H9 (cell line): ENCODE results near the gene TMPRSS15. TPM values are rescaled to one million over a fixed set of nuclear protein-coding genes. Genes with fewer than 3 reads are reported as not detected.

ENCODE experiments used
- DNase-seq: peaks from one replicate; pipeline ENCODE4 v3.0.0-alpha.2; 2017
- H2AFZ ChIP-seq: one replicate; pipeline ENCODE4 v1.6.1; 2013; ENCODE audit warnings: mild to moderate bottlenecking, low read length, control low read depth, moderate library complexity
- H2AK5ac ChIP-seq: 2 replicates; pipeline ENCODE4 v1.6.1; 2013; ENCODE audit warnings: low read length, control low read depth, mixed read lengths; ENCODE audit not compliant: insufficient read length
- H2BK120ac ChIP-seq: one replicate; pipeline ENCODE4 v1.6.1; 2013; ENCODE audit warnings: low read depth, mild to moderate bottlenecking, low read length, control low read depth, inconsistent platforms; ENCODE audit not compliant: poor library complexity, severe bottlenecking
- H2BK12ac ChIP-seq: 2 replicates; pipeline ENCODE4 v1.6.1; 2013; ENCODE audit warnings: low read length, control low read depth, mixed read lengths, low read depth; ENCODE audit not compliant: insufficient read length
- H2BK15ac ChIP-seq: 2 replicates; pipeline ENCODE4 v1.6.1; 2013; ENCODE audit warnings: low read depth, low read length, control low read depth
- H2BK20ac ChIP-seq: one replicate; pipeline ENCODE4 v1.6.1; 2013; ENCODE audit warnings: low read depth, mild to moderate bottlenecking, low read length, control low read depth, inconsistent platforms; ENCODE audit not compliant: poor library complexity, severe bottlenecking
- H2BK5ac ChIP-seq: 2 replicates; pipeline ENCODE4 v1.6.1; 2013; ENCODE audit warnings: low read length, control low read depth, mixed read lengths; ENCODE audit not compliant: insufficient read length
- H3K14ac ChIP-seq: 2 replicates; pipeline ENCODE4 v1.6.1; 2013; ENCODE audit warnings: low read length, control low read depth; ENCODE audit not compliant: insufficient read depth
- H3K18ac ChIP-seq: 2 replicates; pipeline ENCODE4 v1.6.1; 2013; ENCODE audit warnings: low read depth, mild to moderate bottlenecking, mixed read lengths, low read length, control low read depth; ENCODE audit not compliant: insufficient read length
- H3K23ac ChIP-seq: 2 replicates; pipeline ENCODE4 v1.6.1; 2013; ENCODE audit warnings: low read length, control low read depth, mixed read lengths, low read depth; ENCODE audit not compliant: insufficient read length
- H3K23me2 ChIP-seq: 2 replicates; pipeline ENCODE4 v1.6.1; 2013; ENCODE audit warnings: low read depth, mild to moderate bottlenecking, mixed read lengths, low read length, control low read depth; ENCODE audit not compliant: insufficient read length, poor library complexity, severe bottlenecking
- H3K27ac ChIP-seq: 2 replicates; pipeline ENCODE4 v1.5.1; 2013; ENCODE audit warnings: low read length, control low read depth, mixed read lengths, low read depth; ENCODE audit not compliant: insufficient read length
- H3K27me3 ChIP-seq: 2 replicates; pipeline ENCODE4 v1.6.1; 2013; ENCODE audit warnings: low read length, control low read depth, inconsistent platforms; ENCODE audit not compliant: insufficient read depth
- H3K4ac ChIP-seq: 2 replicates; pipeline ENCODE4 v1.6.1; 2013; ENCODE audit warnings: low read depth, mild to moderate bottlenecking, control low read depth, inconsistent platforms, low read length, moderate library complexity
- H3K4me1 ChIP-seq: 2 replicates; pipeline ENCODE4 v1.6.1; 2013; ENCODE audit warnings: low read length, control low read depth, inconsistent platforms; ENCODE audit not compliant: insufficient read depth
- H3K4me2 ChIP-seq: 2 replicates; pipeline ENCODE4 v1.6.1; 2013; ENCODE audit warnings: low read length, control low read depth, mixed read lengths; ENCODE audit not compliant: insufficient read length, insufficient read depth
- H3K56ac ChIP-seq: 2 replicates; pipeline ENCODE4 v1.6.1; 2013; ENCODE audit warnings: low read depth, mild to moderate bottlenecking, mixed read lengths, low read length, control low read depth; ENCODE audit not compliant: insufficient read length
- H3K79me1 ChIP-seq: 2 replicates; pipeline ENCODE4 v1.6.1; 2013; ENCODE audit warnings: low read depth, mild to moderate bottlenecking, moderate library complexity, low read length, control low read depth, inconsistent platforms; ENCODE audit not compliant: insufficient read depth, poor library complexity, severe bottlenecking
- H3K79me2 ChIP-seq: 2 replicates; pipeline ENCODE4 v1.6.1; 2013; ENCODE audit warnings: low read length, control low read depth, inconsistent platforms; ENCODE audit not compliant: insufficient read depth
- H3K9ac ChIP-seq: 2 replicates; pipeline ENCODE4 v1.6.1; 2013; ENCODE audit warnings: low read length, control low read depth, mixed read lengths; ENCODE audit not compliant: insufficient read length; ENCODE audit errors: extremely low read depth
- H3K9me3 ChIP-seq: one replicate; pipeline ENCODE4 v1.6.1; 2013; ENCODE audit warnings: low read depth, low read length, inconsistent platforms; ENCODE audit not compliant: control insufficient read depth
- H3T11ph ChIP-seq: one replicate; pipeline ENCODE4 v1.6.1; 2013; ENCODE audit warnings: mild to moderate bottlenecking, low read length, control low read depth, inconsistent platforms
- H4K20me1 ChIP-seq: one replicate; pipeline ENCODE4 v1.6.1; 2013; ENCODE audit not compliant: control insufficient read depth, insufficient read length, insufficient read depth
- H4K5ac ChIP-seq: 2 replicates; pipeline ENCODE4 v1.6.1; 2013; ENCODE audit warnings: low read depth, mild to moderate bottlenecking, mixed read lengths, low read length, control low read depth; ENCODE audit not compliant: insufficient read length
- H4K8ac ChIP-seq: replicated peaks from 2 replicates; pipeline ENCODE4 v1.6.1; 2013; ENCODE audit warnings: low read length, control low read depth, mixed read lengths, low read depth; ENCODE audit not compliant: insufficient read length
- H4K91ac ChIP-seq: 2 replicates; pipeline ENCODE4 v1.6.1; 2013; ENCODE audit warnings: low read depth, mild to moderate bottlenecking, moderate library complexity, mixed read lengths, low read length, control low read depth; ENCODE audit not compliant: insufficient read length
- H3K27ac Mint-ChIP-seq, 3 experiments: 2 replicates in 2 of 3; 3 replicates in 1 of 3; pipeline ENCODE4 v1.8.0; 2020 to 2021; ENCODE audit warnings: mixed read lengths in 3 of 3, mild to moderate bottlenecking in 1 of 3, moderate library complexity in 1 of 3
- H3K27me3 Mint-ChIP-seq: 2 replicates; pipeline ENCODE4 v1.8.0; 2021; ENCODE audit warnings: low read depth, mild to moderate bottlenecking, moderate library complexity, mixed read lengths
- H3K36me3 Mint-ChIP-seq, 3 experiments: 2 replicates in 2 of 3; 3 replicates in 1 of 3; pipeline ENCODE4 v1.8.0; 2020 to 2021; ENCODE audit warnings: low read depth in 3 of 3, mixed read lengths in 3 of 3; ENCODE audit not compliant: insufficient read depth in 1 of 3
- H3K4me1 Mint-ChIP-seq, 2 experiments: 2 replicates each; pipeline ENCODE4 v1.8.0; 2020; ENCODE audit warnings: mixed read lengths in 2 of 2
- H3K4me3 Mint-ChIP-seq, 2 experiments: 2 replicates in 1 of 2; 3 replicates in 1 of 2; pipeline ENCODE4 v1.8.0; 2020 to 2021; ENCODE audit warnings: mild to moderate bottlenecking in 2 of 2, mixed read lengths in 2 of 2, moderate library complexity in 1 of 2
- H3K9me3 Mint-ChIP-seq, 2 experiments: 2 replicates in 1 of 2; 3 replicates in 1 of 2; pipeline ENCODE4 v1.8.0; 2020; ENCODE audit warnings: mild to moderate bottlenecking in 2 of 2, mixed read lengths in 2 of 2, moderate library complexity in 1 of 2
- WGBS: extraction: QIAGEN DNeasy Blood & Tissue Kit; methylation state at CpG from one replicate; pipeline ENCODE4 v1.1.7; 2013; ENCODE audit warnings: missing lambda C conversion rate, low lambda C conversion rate, mixed read lengths; ENCODE audit not compliant: insufficient read length; ENCODE audit errors: extremely low coverage; 5-methylcytosine and 5-hydroxymethylcytosine counted together
- total RNA-seq: library from RNA; stranded (reverse); gene quantifications from 2 replicates; pipeline ENCODE4 v1.2.1, GENCODE V29; 2021
- TF ChIP-seq, protein P1 (sequence below): fragments of 200-600 bp; sonication (generic); conservative IDR thresholded peaks from 3 replicates; pipeline ENCODE4 v1.8.0; 2021; ENCODE audit warnings: antibody characterized with exemption, mild to moderate bottlenecking

Gene TMPRSS15
- total RNA-seq, 1 experiment from 2014 or later: not detected

DNA sequence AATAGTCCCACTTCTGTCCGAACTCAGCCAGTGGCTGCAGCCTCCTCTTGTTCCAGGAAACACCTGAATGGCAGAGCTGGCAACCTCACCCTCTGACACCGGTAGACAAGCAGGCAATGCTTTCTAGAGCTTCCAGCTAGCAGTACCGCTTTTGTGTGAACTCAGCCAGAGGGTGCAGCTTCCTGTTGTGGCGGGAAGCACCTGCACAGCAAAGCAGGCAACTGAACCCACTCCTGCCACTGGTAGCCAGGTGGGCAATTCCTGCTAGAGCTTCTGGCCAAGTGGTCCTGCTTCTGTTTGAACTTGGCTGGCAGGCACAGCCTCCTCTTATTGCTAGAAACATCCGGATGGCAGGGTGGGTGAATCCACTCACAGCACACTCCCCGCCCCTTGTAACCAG lies 40.1 kb upstream of the TMPRSS15 start:
- H2BK20ac ChIP-seq: no peak overlapping the region
- no peak overlapping the region for H3K4ac ChIP-seq
- no peak overlapping the region for H3K4me3 Mint-ChIP-seq
- no peak overlapping the region for H3K18ac ChIP-seq
- no peak overlapping the region for H4K5ac ChIP-seq
- whole genome bisulfite sequencing: no CpG with 5 or more reads among the region's 6 CpGs
- H3K23me2 ChIP-seq: no peaks in the 10 kb centered on the region
- no peak overlapping the region for H3K56ac ChIP-seq
- no peaks in the 10 kb centered on the region for H4K20me1 ChIP-seq
- no peak for DNase-seq
- H3K14ac ChIP-seq: no peak overlapping the region
- TF ChIP-seq, protein P1, sequence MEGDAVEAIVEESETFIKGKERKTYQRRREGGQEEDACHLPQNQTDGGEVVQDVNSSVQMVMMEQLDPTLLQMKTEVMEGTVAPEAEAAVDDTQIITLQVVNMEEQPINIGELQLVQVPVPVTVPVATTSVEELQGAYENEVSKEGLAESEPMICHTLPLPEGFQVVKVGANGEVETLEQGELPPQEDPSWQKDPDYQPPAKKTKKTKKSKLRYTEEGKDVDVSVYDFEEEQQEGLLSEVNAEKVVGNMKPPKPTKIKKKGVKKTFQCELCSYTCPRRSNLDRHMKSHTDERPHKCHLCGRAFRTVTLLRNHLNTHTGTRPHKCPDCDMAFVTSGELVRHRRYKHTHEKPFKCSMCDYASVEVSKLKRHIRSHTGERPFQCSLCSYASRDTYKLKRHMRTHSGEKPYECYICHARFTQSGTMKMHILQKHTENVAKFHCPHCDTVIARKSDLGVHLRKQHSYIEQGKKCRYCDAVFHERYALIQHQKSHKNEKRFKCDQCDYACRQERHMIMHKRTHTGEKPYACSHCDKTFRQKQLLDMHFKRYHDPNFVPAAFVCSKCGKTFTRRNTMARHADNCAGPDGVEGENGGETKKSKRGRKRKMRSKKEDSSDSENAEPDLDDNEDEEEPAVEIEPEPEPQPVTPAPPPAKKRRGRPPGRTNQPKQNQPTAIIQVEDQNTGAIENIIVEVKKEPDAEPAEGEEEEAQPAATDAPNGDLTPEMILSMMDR: no peak
- peaks cover 6 to 7% of the 10 kb centered on the region in 2 experiments for H3K9me3 Mint-ChIP-seq
- no peak overlapping the region for H4K91ac ChIP-seq
- H3K36me3 Mint-ChIP-seq: peaks cover 0 to 4% (median 0%) of the 10 kb centered on the region in 3 experiments; a peak in 3 of 7 replicates
- H3K4me1 ChIP-seq: no peaks in the 10 kb centered on the region
- H3K79me2 ChIP-seq: no peaks in the 10 kb centered on the region
- no peak overlapping the region for H2BK5ac ChIP-seq
- no peak overlapping the region for H2BK12ac ChIP-seq
- H2AFZ ChIP-seq: no peak overlapping the region
- no peaks in the 10 kb centered on the region for H3K27me3 Mint-ChIP-seq
- H2BK120ac ChIP-seq: no peak overlapping the region
- no peak overlapping the region for H3K27ac Mint-ChIP-seq
- no peak overlapping the region for H4K8ac ChIP-seq
- H2AK5ac ChIP-seq: no peak overlapping the region
- H3K27me3 ChIP-seq: no peaks in the 10 kb centered on the region
- no peak overlapping the region for H3K23ac ChIP-seq
- no peak overlapping the region for H2BK15ac ChIP-seq
- no peaks in the 10 kb centered on the region for H3K9me3 ChIP-seq
- H3K27ac ChIP-seq: no peak overlapping the region
- H3K4me1 Mint-ChIP-seq: peaks cover 5 to 6% of the 10 kb centered on the region in 2 experiments
- H3K79me1 ChIP-seq: no peaks in the 10 kb centered on the region
- no peak overlapping the region for H3T11ph ChIP-seq
- H3K9ac ChIP-seq: no peak overlapping the region
- no peak overlapping the region for H3K4me2 ChIP-seq
